Measurements from ENCODE around the gene RPS6KL1.

Gene RPS6KL1

DNA sequence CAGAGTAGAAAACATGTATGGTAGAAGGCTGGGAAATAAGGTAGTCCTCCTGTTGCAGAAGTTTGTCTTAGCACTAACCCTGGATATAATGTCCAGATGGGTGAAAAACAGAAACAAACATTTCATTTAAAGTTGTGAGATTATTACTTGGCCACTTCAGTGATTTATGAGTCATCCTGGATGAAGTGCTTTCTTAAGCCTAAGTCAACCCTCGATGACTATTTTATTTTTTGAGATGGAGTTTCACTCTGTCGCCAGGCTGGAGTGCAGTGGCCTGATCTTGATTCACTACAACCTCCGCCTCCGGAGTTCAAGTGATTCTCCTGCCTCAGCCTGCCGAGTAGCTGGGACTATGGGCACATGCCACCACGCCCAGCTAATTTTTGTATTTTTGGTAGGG, 31.2 kb downstream of the RPS6KL1 start:
- TF ChIP-seq CTCF (conservative IDR thresholded peaks at IDR 0.05; ENCODE audit: control insufficient read depth, insufficient read depth, low read depth, low read length): no peak
- peak; percentile 76 for DNase-seq (ENCODE audit: low read depth)

GRCh38 chr14:74890262-74890661, 32.8 kb downstream of the RPS6KL1 start:
- no peak for TF ChIP-seq CTCF (conservative IDR thresholded peaks at IDR 0.05; ENCODE audit: control insufficient read depth, insufficient read depth, low read depth, low read length)
- DNase-seq (ENCODE audit: low read depth): no peak
- H3K4me3 ChIP-seq (ENCODE audit: control insufficient read depth, low read depth, low read length): no peak overlapping the region

More for the DNA sequence above, 31.2 kb downstream of the RPS6KL1 start:
- no peak overlapping the region for H3K4me3 ChIP-seq (ENCODE audit: control insufficient read depth, low read depth, low read length)

- no peak overlapping the region for H3K4me3 ChIP-seq (ENCODE audit: control insufficient read depth, low read depth, low read length)
- no peak for TF ChIP-seq CTCF (conservative IDR thresholded peaks at IDR 0.05; ENCODE audit: control insufficient read depth, insufficient read depth, low read depth, low read length)
- peak; percentile 33 for DNase-seq (ENCODE audit: low read depth)
Measured at GRCh38 chr14:74888164-74889158, 34.6 kb downstream of the RPS6KL1 start.

DNA sequence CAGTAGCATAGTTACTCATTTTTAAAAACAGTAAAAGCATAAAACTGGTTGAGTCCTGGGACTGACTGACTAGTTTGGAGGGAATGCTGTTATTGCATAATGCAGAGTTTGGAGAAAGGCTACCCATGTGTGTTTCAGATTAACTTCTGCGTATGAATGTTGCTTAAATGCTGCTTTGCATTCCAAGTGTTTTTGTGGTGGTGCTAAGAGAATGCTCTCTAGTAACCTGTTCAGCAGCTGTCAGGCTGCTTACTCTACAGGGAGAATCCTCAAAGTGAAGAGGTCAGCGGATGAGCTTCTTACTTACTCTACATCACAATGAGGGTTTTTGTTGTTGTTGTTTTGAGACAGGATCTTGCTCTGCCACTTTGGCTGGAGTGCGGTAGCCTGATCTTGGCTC, 37.1 kb downstream of the RPS6KL1 start:
- TF ChIP-seq CTCF (conservative IDR thresholded peaks at IDR 0.05; ENCODE audit: control insufficient read depth, insufficient read depth, low read depth, low read length): no peak
- DNase-seq (ENCODE audit: low read depth): peak; percentile 98
- no peak overlapping the region for H3K4me3 ChIP-seq (ENCODE audit: control insufficient read depth, low read depth, low read length)

GRCh38 chr14:74882103-74882920, 40.7 kb downstream of the RPS6KL1 start:
- H3K4me3 ChIP-seq (ENCODE audit: control insufficient read depth, low read depth, low read length): peak overlapping the region; percentile 89
- peak; percentile 70 for DNase-seq (ENCODE audit: low read depth)
- TF ChIP-seq CTCF (conservative IDR thresholded peaks at IDR 0.05; ENCODE audit: control insufficient read depth, insufficient read depth, low read depth, low read length): no peak

- peak; percentile 80 for DNase-seq (ENCODE audit: low read depth)
- TF ChIP-seq CTCF (conservative IDR thresholded peaks at IDR 0.05; ENCODE audit: control insufficient read depth, insufficient read depth, low read depth, low read length): no peak
- H3K4me3 ChIP-seq (ENCODE audit: control insufficient read depth, low read depth, low read length): peak within 1 kb of the TSS; percentile 89
Measured at GRCh38 chr14:74881431-74882102, 41.5 kb downstream of the RPS6KL1 start, which contains the start of gene DLST. Gene DLST, plus strand, starts transcription at chr14:74881916. Its CDS starts 38 bp downstream, at chr14:74881954.
